Effector memory CD8-positive, alpha-beta T cell (primary cell): Measurements from ENCODE around the gene HDGFL3.

Experiments used
- ATAC-seq: fragments of 150-1000 bp; cut with Tn5 transposase; replicated peaks from 2 replicates; pipeline ENCODE4 v1.10.0; 2021; ENCODE audit warnings: mild to moderate bottlenecking, moderate library complexity
- DNase-seq, 3 experiments: peaks; one replicate each; pipeline ENCODE4 v3.0.0; 2021
- H3K27ac Mint-ChIP-seq, 2 donors: one replicate each; pipeline ENCODE4 v1.8.0; 2022; ENCODE audit warnings: mild to moderate bottlenecking in 2 of 2, mixed read lengths in 2 of 2, moderate library complexity in 2 of 2
- H3K27me3 Mint-ChIP-seq, 2 donors: one replicate each; pipeline ENCODE4 v1.8.0; 2022; ENCODE audit warnings: mixed read lengths in 2 of 2
- H3K36me3 Mint-ChIP-seq: one replicate; pipeline ENCODE4 v1.8.0; 2022; ENCODE audit warnings: mild to moderate bottlenecking, moderate library complexity, mixed read lengths; ENCODE audit not compliant: insufficient read depth
- H3K4me1 Mint-ChIP-seq, 2 donors: one replicate each; pipeline ENCODE4 v1.8.0; 2022; ENCODE audit warnings: low read depth in 2 of 2, mixed read lengths in 2 of 2
- H3K4me3 Mint-ChIP-seq, 2 donors: one replicate each; pipeline ENCODE4 v1.8.0; 2022; ENCODE audit warnings: mild to moderate bottlenecking in 2 of 2, mixed read lengths in 2 of 2, moderate library complexity in 2 of 2
- H3K9me3 Mint-ChIP-seq, 2 donors: one replicate each; pipeline ENCODE4 v1.8.0; 2022; ENCODE audit warnings: mixed read lengths in 2 of 2

The HDGFL3 gene

GRCh38 chr15:83113881-83114674 is 93.5 kb downstream of the HDGFL3 start:
- Mint-ChIP-seq H3K4me3 (no peak overlapping the region), H3K27me3 (peaks cover 25 to 29% of the 10 kb centered on the region in 2 donors), H3K4me1 (peaks cover 0 to 1% of the 10 kb centered on the region in 2 donors), H3K9me3 (no peaks in the 10 kb centered on the region), H3K36me3 (no peaks in the 10 kb centered on the region), H3K27ac (no peak overlapping the region)
- ATAC-seq: no peak
- no peak for DNase-seq

- Mint-ChIP-seq H3K4me1 (peaks cover 5 to 11% of the 10 kb centered on the region in 2 donors), H3K27ac (no peak overlapping the region), H3K36me3 (no peaks in the 10 kb centered on the region), H3K4me3 (no peak overlapping the region), H3K27me3 (peaks cover 36 to 40% of the 10 kb centered on the region in 2 donors), H3K9me3 (no peaks in the 10 kb centered on the region)
- ATAC-seq (no peak), DNase-seq (no peak)
Measured at GRCh38 chr15:83112956-83113299, 94.7 kb downstream of the HDGFL3 start.

GRCh38 chr15:83112233-83112955 is 95.2 kb downstream of the HDGFL3 start:
- ATAC-seq (no peak), DNase-seq (no peak)
- H3K36me3 Mint-ChIP-seq: no peaks in the 10 kb centered on the region
- H3K27me3 Mint-ChIP-seq: peaks cover 36 to 40% of the 10 kb centered on the region in 2 donors
- H3K4me1 Mint-ChIP-seq: peaks cover 5 to 11% of the 10 kb centered on the region in 2 donors
- no peak overlapping the region for H3K27ac Mint-ChIP-seq
- H3K4me3 Mint-ChIP-seq: no peak overlapping the region
- no peaks in the 10 kb centered on the region for H3K9me3 Mint-ChIP-seq

- Mint-ChIP-seq H3K4me3 (no peak overlapping the region), H3K27me3 (peaks cover 42 to 49% of the 10 kb centered on the region in 2 donors), H3K9me3 (no peaks in the 10 kb centered on the region), H3K27ac (no peak overlapping the region), H3K36me3 (no peaks in the 10 kb centered on the region), H3K4me1 (peaks cover 5 to 11% of the 10 kb centered on the region in 2 donors)
- no peak for DNase-seq
- no peak for ATAC-seq
Measured at GRCh38 chr15:83111149-83111548, 96.5 kb downstream of the HDGFL3 start.

- H3K36me3 Mint-ChIP-seq: no peaks in the 10 kb centered on the region
- H3K4me3 Mint-ChIP-seq: no peak overlapping the region
- peaks cover 46 to 55% of the 10 kb centered on the region in 2 donors for H3K27me3 Mint-ChIP-seq
- H3K4me1 Mint-ChIP-seq: peaks cover 5 to 11% of the 10 kb centered on the region in 2 donors
- no peak overlapping the region for H3K27ac Mint-ChIP-seq
- DNase-seq (no peak), ATAC-seq (no peak)
- H3K9me3 Mint-ChIP-seq: no peaks in the 10 kb centered on the region
Measured at GRCh38 chr15:83110381-83110780, 97.2 kb downstream of the HDGFL3 start.

GRCh38 chr15:83109532-83109931 is 98.1 kb downstream of the HDGFL3 start:
- no peak overlapping the region for H3K4me3 Mint-ChIP-seq
- no peak overlapping the region for H3K27ac Mint-ChIP-seq
- H3K4me1 Mint-ChIP-seq: peaks cover 5 to 11% of the 10 kb centered on the region in 2 donors
- H3K27me3 Mint-ChIP-seq: peaks cover 53 to 64% of the 10 kb centered on the region in 2 donors
- DNase-seq: no peak
- ATAC-seq: no peak
- H3K36me3 Mint-ChIP-seq: no peaks in the 10 kb centered on the region
- no peaks in the 10 kb centered on the region for H3K9me3 Mint-ChIP-seq

GRCh38 chr15:83108266-83109219 is 99.1 kb downstream of the HDGFL3 start:
- peak overlapping the region in 1 of 2 donors; percentile 27 for H3K27ac Mint-ChIP-seq
- peak; percentile 62 for ATAC-seq
- no peak for DNase-seq
- H3K4me3 Mint-ChIP-seq: peak overlapping the region; percentile 59 to 67
- peaks cover 5 to 11% of the 10 kb centered on the region in 2 donors for H3K4me1 Mint-ChIP-seq
- peaks cover 62 to 74% of the 10 kb centered on the region in 2 donors for H3K27me3 Mint-ChIP-seq
- no peaks in the 10 kb centered on the region for H3K36me3 Mint-ChIP-seq
- no peaks in the 10 kb centered on the region for H3K9me3 Mint-ChIP-seq

- no peaks in the 10 kb centered on the region for H3K36me3 Mint-ChIP-seq
- peak overlapping the region; percentile 59 to 67 for H3K4me3 Mint-ChIP-seq
- peak overlapping the region in 1 of 2 donors; percentile 27 for H3K27ac Mint-ChIP-seq
- peaks cover 5 to 11% of the 10 kb centered on the region in 2 donors for H3K4me1 Mint-ChIP-seq
- ATAC-seq (no peak), DNase-seq (no peak)
- peaks cover 62 to 75% of the 10 kb centered on the region in 2 donors for H3K27me3 Mint-ChIP-seq
- no peaks in the 10 kb centered on the region for H3K9me3 Mint-ChIP-seq
Measured at GRCh38 chr15:83107841-83108181, 99.8 kb downstream of the HDGFL3 start.

- H3K27me3 Mint-ChIP-seq: peaks cover 66 to 80% of the 10 kb centered on the region in 2 donors
Measured at GRCh38 chr15:83106994-83107840, 100.4 kb downstream of the HDGFL3 start, which contains the start of gene TM6SF1. TSS of gene TM6SF1 (plus strand) at chr15:83107645. CDS start at chr15:83107681, 36 bp downstream.

GRCh38 chr15:83105440-83105839 is 102.2 kb downstream of the HDGFL3 start:
- Mint-ChIP-seq H3K27ac (no peak overlapping the region), H3K4me1 (peaks cover 5 to 11% of the 10 kb centered on the region in 2 donors), H3K9me3 (no peaks in the 10 kb centered on the region), H3K27me3 (peaks cover 70 to 79% of the 10 kb centered on the region in 2 donors), H3K36me3 (no peaks in the 10 kb centered on the region), H3K4me3 (no peak overlapping the region)
- DNase-seq (no peak), ATAC-seq (no peak)

More at GRCh38 chr15:83106994-83107840, 100.4 kb downstream of the HDGFL3 start, which contains the start of gene TM6SF1:
- H3K36me3 Mint-ChIP-seq: no peaks in the 10 kb centered on the region
- H3K27ac Mint-ChIP-seq: peak within 1 kb of the TSS in 1 of 2 donors; percentile 27
- no peaks in the 10 kb centered on the region for H3K9me3 Mint-ChIP-seq
- H3K4me3 Mint-ChIP-seq: peak within 1 kb of the TSS; percentile 69 to 73
- peaks cover 5 to 11% of the 10 kb centered on the region in 2 donors for H3K4me1 Mint-ChIP-seq
- ATAC-seq (peak; percentile 39), DNase-seq (no peak)

GRCh38 chr15:83104141-83104540 is 103.5 kb downstream of the HDGFL3 start:
- no peak overlapping the region for H3K27ac Mint-ChIP-seq
- H3K4me1 Mint-ChIP-seq: peaks cover 5 to 10% of the 10 kb centered on the region in 2 donors
- peaks cover 64 to 78% of the 10 kb centered on the region in 2 donors for H3K27me3 Mint-ChIP-seq

GRCh38 chr15:83102346-83102745 is 105.3 kb downstream of the HDGFL3 start:
- no peaks in the 10 kb centered on the region for H3K4me1 Mint-ChIP-seq
- no peaks in the 10 kb centered on the region for H3K9me3 Mint-ChIP-seq
- DNase-seq (no peak), ATAC-seq (no peak)
- no peak overlapping the region for H3K4me3 Mint-ChIP-seq
- peaks cover 52 to 76% of the 10 kb centered on the region in 2 donors for H3K27me3 Mint-ChIP-seq
- H3K27ac Mint-ChIP-seq: no peak overlapping the region
- no peaks in the 10 kb centered on the region for H3K36me3 Mint-ChIP-seq

More at GRCh38 chr15:83104141-83104540, 103.5 kb downstream of the HDGFL3 start:
- Mint-ChIP-seq H3K4me3 (no peak overlapping the region), H3K9me3 (no peaks in the 10 kb centered on the region), H3K36me3 (no peaks in the 10 kb centered on the region)
- ATAC-seq: no peak
- DNase-seq: no peak
